Measurements from ENCODE around the gene INPP4B.

DNA sequence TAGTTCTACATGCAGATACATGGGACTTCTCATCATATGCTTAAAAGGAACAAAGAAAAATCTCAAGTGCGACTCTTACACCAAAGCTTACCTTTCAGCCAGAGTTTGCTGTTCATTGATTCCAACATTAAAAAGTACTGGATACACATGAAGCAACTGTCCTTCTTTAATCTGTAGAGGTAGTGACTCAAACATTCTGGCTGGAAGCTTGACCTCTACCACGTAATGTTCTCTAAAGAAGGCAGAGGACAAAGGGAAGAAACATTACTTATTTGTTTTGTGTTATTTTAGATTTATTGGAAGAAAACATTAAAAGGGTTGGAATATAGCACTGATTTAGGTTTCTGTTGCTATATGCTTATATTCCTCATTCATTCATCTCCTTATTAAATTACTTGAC is 733.6 kb downstream of the INPP4B start:
- TF ChIP-seq POLR2A (IDR thresholded peaks at IDR 0.05; ENCODE audit: low read depth, low read length) (no peak), POLR2AphosphoS5 (IDR thresholded peaks at IDR 0.05; ENCODE audit: low read depth, low read length) (no peak), TAF1 (IDR thresholded peaks at IDR 0.05; ENCODE audit: low read depth, low read length) (no peak), POU2F2 (IDR thresholded peaks at IDR 0.05; ENCODE audit: low read depth, low read length) (no peak), PAX5 (IDR thresholded peaks at IDR 0.05; ENCODE audit: insufficient read depth, low read length, severe bottlenecking) (no peak), SPI1 (IDR thresholded peaks at IDR 0.05; ENCODE audit: low read depth, low read length) (no peak)

Data from GM12891 (cell line).